HG03558 (cell line): ENCODE data around the gene PPP6R2.
"Not testable (repeated sequence)": the region's sequence is repeated elsewhere in the genome, so short reads cannot be mapped to it uniquely, and the experiment has no call there.

Experiments
- ATAC-seq: cut with Tn5 transposase; IDR thresholded peaks from one replicate; pipeline ENCODE4 v1.9.1; 2021; ENCODE audit warnings: moderate number of reproducible peaks; ENCODE audit not compliant: unreplicated experiment; ENCODE audit errors: extremely low read depth

PPP6R2 gene

GRCh38 chr22:50397371-50398060, 54.4 kb downstream of the PPP6R2 start:
- ATAC-seq: not testable (repeated sequence)

- no peak for ATAC-seq
Measured at GRCh38 chr22:50398831-50399648, 55.9 kb downstream of the PPP6R2 start.

GRCh38 chr22:50399751-50400331, 56.7 kb downstream of the PPP6R2 start:
- no peak for ATAC-seq

- no peak for ATAC-seq
Measured at GRCh38 chr22:50400406-50400805, 57.3 kb downstream of the PPP6R2 start.

- ATAC-seq: no peak
Measured at GRCh38 chr22:50400931-50401330, 57.8 kb downstream of the PPP6R2 start.

GRCh38 chr22:50401907-50402306, 58.8 kb downstream of the PPP6R2 start:
- no peak for ATAC-seq

GRCh38 chr22:50403701-50404101, 60.6 kb downstream of the PPP6R2 start:
- no peak for ATAC-seq

GRCh38 chr22:50406416-50407170, 63.5 kb downstream of the PPP6R2 start:
- no peak for ATAC-seq

- ATAC-seq: no peak
Measured at GRCh38 chr22:50408311-50408710, 65.2 kb downstream of the PPP6R2 start.

- ATAC-seq: not testable (repeated sequence)
Measured at GRCh38 chr22:50408954-50409353, 65.8 kb downstream of the PPP6R2 start.

GRCh38 chr22:50414476-50415248, 71.5 kb downstream of the PPP6R2 start:
- no peak for ATAC-seq

GRCh38 chr22:50415426-50415825, 72.3 kb downstream of the PPP6R2 start:
- no peak for ATAC-seq

- ATAC-seq: no peak
Measured at GRCh38 chr22:50416996-50417395, 73.9 kb downstream of the PPP6R2 start.

GRCh38 chr22:50417411-50418210, 74.5 kb downstream of the PPP6R2 start:
- ATAC-seq: no peak

- ATAC-seq: no peak
Measured at GRCh38 chr22:50418624-50419023, 75.5 kb downstream of the PPP6R2 start.

GRCh38 chr22:50419116-50419515, 76.0 kb downstream of the PPP6R2 start:
- no peak for ATAC-seq

GRCh38 chr22:50420015-50420414, 76.9 kb downstream of the PPP6R2 start:
- no peak for ATAC-seq

GRCh38 chr22:50420581-50420980, 77.5 kb downstream of the PPP6R2 start:
- no peak for ATAC-seq

GRCh38 chr22:50422046-50422445, 78.9 kb downstream of the PPP6R2 start:
- ATAC-seq: no peak
